Peyer's patch (tissue), 4 donors: ENCODE measurements around the gene CHID1. TPM values are rescaled to one million over a fixed set of nuclear protein-coding genes. Genes with fewer than 3 reads are reported as not detected.

Experiments
- DNase-seq, 3 donors: peaks; one replicate each; pipeline ENCODE4 v3.0.0-alpha.2; 2017 to 2019
- H3K27ac ChIP-seq, 4 donors: fragments of 200-600 bp; sonication (generic); one replicate each; pipeline ENCODE4 v1.5.1; 2016 to 2019
- H3K27me3 ChIP-seq, 2 donors: fragments of 200-600 bp; sonication (generic); one replicate each; pipeline ENCODE4 v1.5.1; 2019
- H3K36me3 ChIP-seq, 3 donors: fragments of 200-600 bp; sonication (generic); one replicate each; pipeline ENCODE4 v1.5.1; 2016 to 2019
- H3K4me1 ChIP-seq, 4 donors: fragments of 200-600 bp; sonication (generic); one replicate each; pipeline ENCODE4 v1.5.1; 2016 to 2019
- H3K4me3 ChIP-seq, 4 donors: fragments of 200-600 bp; sonication (generic); 1 replicate in 3 of 4; 2 replicates in 1 of 4; pipeline ENCODE4 v1.5.1; 2016 to 2019; ENCODE audit warnings: mild to moderate bottlenecking in 1 of 4
- H3K9me3 ChIP-seq, 4 donors: fragments of 200-600 bp; sonication (generic); one replicate each; pipeline ENCODE4 v1.5.1; 2016 to 2019; ENCODE audit warnings: mild to moderate bottlenecking in 1 of 4
- POLR2A ChIP-seq, 2 donors: fragments of 450-650 bp; IDR thresholded peaks; one replicate each; pipeline ENCODE4 v1.5.1; 2017; ENCODE audit warnings: antibody characterized with exemption in 2 of 2, mild to moderate bottlenecking in 2 of 2, moderate library complexity in 2 of 2
- total RNA-seq, 4 donors: library from RNA; depleted of rRNA; stranded (reverse); fragments of >200 nt; gene quantifications; one replicate each; pipeline ENCODE4 v1.1.0, GENCODE V29; 2016
- TF ChIP-seq, protein P1 (sequence below), 6 experiments: fragments of 450-650 bp in 4 of 6; fragments of 200-600 bp in 2 of 6; sonication (generic) in 1 of 6; IDR thresholded peaks; one replicate each; pipeline ENCODE4 v1.5.1; 2017 to 2019; ENCODE audit warnings: antibody characterized with exemption in 6 of 6, mild to moderate bottlenecking in 3 of 6, moderate library complexity in 1 of 6

Gene CHID1
- total RNA-seq, 4 donors from 2014 or later = 50.6 to 72.6 (median 57.2) TPM

GRCh38 chr11:861105-861479 lies 49.5 kb downstream of the CHID1 start:
- no peak overlapping the region for H3K4me3 ChIP-seq
- peaks cover 0 to 26% (median 0%) of the 10 kb centered on the region in 4 donors for H3K4me1 ChIP-seq
- H3K27me3 ChIP-seq = peaks cover 0 to 4% of the 10 kb centered on the region in 2 donors
- no peak overlapping the region for H3K27ac ChIP-seq
- no peak for TF ChIP-seq POLR2A (IDR thresholded peaks at IDR 0.05)
- TF ChIP-seq, protein P1, sequence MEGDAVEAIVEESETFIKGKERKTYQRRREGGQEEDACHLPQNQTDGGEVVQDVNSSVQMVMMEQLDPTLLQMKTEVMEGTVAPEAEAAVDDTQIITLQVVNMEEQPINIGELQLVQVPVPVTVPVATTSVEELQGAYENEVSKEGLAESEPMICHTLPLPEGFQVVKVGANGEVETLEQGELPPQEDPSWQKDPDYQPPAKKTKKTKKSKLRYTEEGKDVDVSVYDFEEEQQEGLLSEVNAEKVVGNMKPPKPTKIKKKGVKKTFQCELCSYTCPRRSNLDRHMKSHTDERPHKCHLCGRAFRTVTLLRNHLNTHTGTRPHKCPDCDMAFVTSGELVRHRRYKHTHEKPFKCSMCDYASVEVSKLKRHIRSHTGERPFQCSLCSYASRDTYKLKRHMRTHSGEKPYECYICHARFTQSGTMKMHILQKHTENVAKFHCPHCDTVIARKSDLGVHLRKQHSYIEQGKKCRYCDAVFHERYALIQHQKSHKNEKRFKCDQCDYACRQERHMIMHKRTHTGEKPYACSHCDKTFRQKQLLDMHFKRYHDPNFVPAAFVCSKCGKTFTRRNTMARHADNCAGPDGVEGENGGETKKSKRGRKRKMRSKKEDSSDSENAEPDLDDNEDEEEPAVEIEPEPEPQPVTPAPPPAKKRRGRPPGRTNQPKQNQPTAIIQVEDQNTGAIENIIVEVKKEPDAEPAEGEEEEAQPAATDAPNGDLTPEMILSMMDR (IDR thresholded peaks at IDR 0.05) = no peak
- H3K36me3 ChIP-seq = no peaks in the 10 kb centered on the region
- no peaks in the 10 kb centered on the region for H3K9me3 ChIP-seq
- DNase-seq = no peak

DNA sequence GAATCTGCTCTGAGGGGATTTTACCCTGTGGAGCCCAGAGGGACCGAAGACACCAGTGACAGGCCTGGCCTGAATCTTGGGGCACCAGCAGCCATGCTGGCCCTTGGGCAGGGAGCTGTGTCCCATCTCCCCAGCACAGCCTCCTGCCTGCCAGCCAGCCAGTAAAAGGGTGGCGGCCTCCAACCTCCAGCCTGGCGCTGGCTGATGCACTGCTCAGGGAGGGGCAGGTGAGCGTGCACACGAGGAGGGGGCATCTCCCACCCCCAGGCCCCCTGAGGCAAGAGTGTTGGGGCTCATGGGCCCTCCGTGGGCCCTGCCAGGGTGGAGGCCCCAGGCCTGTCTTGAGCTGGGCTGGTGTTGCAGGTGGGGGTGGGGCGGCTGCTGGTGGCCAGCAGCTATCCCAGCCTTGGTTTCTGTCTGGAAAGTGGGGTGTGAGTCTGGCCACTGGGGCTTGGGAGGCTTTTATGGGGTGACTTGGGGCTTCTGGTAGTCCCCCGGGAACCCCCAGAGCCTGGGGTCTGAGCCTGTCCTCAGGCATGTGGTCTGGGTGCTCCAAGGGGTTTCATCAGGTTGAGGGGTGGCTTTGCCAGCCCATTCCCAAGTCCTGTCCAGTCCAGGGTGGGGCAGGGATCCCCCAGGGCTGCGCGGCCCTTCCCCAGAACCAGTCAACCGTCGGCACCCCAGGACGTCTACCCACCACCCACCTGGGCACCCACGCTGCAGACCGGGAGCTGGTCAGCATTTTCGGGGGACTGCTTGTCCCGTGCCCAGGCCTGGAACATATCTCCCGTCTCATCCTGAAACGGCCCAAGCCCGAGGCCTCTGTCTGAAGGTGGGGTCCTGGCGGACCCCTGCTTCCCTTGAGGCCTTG lies 50.1 kb downstream of the CHID1 start:
- TF ChIP-seq, protein P1 (IDR thresholded peaks at IDR 0.05) = no peak
- no peak for TF ChIP-seq POLR2A (IDR thresholded peaks at IDR 0.05)
- H3K27me3 ChIP-seq = peaks cover 0 to 4% of the 10 kb centered on the region in 2 donors
- peak overlapping the region in 1 of 4 donors; percentile 26 for H3K27ac ChIP-seq
- H3K36me3 ChIP-seq = no peaks in the 10 kb centered on the region
- no peak overlapping the region for H3K4me3 ChIP-seq
- H3K4me1 ChIP-seq = peaks cover 0 to 26% (median 0%) of the 10 kb centered on the region in 4 donors
- H3K9me3 ChIP-seq = no peaks in the 10 kb centered on the region
- no peak for DNase-seq

GRCh38 chr11:859394-860131 lies 51.0 kb downstream of the CHID1 start:
- Histone ChIP-seq H3K27ac (peak overlapping the region in 2 of 4 donors; percentile 1 to 26), H3K4me1 (peaks cover 0 to 26% (median 0%) of the 10 kb centered on the region in 4 donors), H3K27me3 (peaks cover 0 to 4% of the 10 kb centered on the region in 2 donors), H3K36me3 (no peaks in the 10 kb centered on the region), H3K9me3 (no peaks in the 10 kb centered on the region), H3K4me3 (no peak overlapping the region)
- no peak for TF ChIP-seq POLR2A (IDR thresholded peaks at IDR 0.05)
- TF ChIP-seq, protein P1 (IDR thresholded peaks at IDR 0.05) = no peak
- DNase-seq = peak in 2 of 3 donors; percentile 72 to 81

DNA sequence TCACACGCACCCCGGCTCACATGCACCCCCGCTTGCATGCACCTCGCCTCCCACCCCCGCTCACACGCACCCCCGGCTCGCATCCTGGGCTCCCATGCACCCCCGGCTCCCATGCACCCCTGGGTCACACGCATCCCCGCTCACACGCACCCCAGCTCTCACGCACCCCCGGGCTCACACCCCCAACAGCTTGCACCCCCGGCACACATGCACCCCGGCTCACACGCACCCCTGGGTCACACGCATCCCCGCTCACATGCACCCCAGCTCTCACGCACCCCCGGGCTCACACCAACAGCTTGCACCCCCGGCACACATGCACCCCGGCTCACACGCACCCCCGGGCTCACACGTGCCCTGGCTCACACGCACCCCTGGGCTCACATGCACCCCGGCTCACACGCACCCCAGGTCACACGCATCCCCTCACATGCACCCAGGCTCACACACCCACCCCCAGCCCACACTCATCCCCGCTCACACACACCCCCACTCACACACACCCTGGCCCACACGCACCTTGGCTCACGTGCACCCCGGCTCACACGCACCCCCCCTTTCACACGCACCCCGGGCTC lies 51.8 kb downstream of the CHID1 start:
- H3K27me3 ChIP-seq = peaks cover 0 to 4% of the 10 kb centered on the region in 2 donors

More for the DNA sequence above, 51.8 kb downstream of the CHID1 start:
- Histone ChIP-seq H3K27ac (no peak overlapping the region), H3K9me3 (no peaks in the 10 kb centered on the region), H3K4me1 (peaks cover 0 to 26% (median 0%) of the 10 kb centered on the region in 4 donors), H3K4me3 (no peak overlapping the region), H3K36me3 (no peaks in the 10 kb centered on the region)
- no peak for DNase-seq
- TF ChIP-seq POLR2A (IDR thresholded peaks at IDR 0.05) = no peak
- TF ChIP-seq, protein P1 (IDR thresholded peaks at IDR 0.05) = no peak
